Left kidney (tissue), 2 donors: ENCODE measurements around the gene TOP3B. TPM values are rescaled to one million over a fixed set of nuclear protein-coding genes. Genes with fewer than 3 reads are reported as not detected.

Source experiments
- DNase-seq: peaks from one replicate; pipeline ENCODE4 v3.0.0-alpha.2; 2013
- polyA plus RNA-seq: library from polyadenylated mRNA; unstranded; fragments of 120-200 nt; gene quantifications from one replicate; pipeline ENCODE4 v1.2.1, GENCODE V29; 2013; ENCODE audit not compliant: insufficient read length

The TOP3B gene
- polyA plus RNA-seq, 1 donor: 40.5 TPM

DNA sequence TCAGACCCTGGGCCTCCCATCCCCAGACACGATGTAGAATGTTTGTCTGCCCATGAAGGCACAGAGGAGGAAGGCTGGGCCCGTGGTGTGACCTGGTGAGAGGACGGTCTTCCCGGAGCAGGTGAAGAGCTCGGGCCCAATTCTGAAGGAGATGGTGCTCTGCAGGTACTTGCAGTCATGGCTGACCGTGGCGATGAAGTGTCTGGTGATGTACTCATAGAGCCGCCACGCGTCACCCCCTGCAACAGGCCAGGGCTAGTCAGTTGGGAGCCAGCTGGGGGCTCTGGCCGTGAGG is 20.0 kb downstream of the TOP3B start:
- no peak for DNase-seq

GRCh38 chr22:21961886-21962654 is 20.5 kb downstream of the TOP3B start:
- DNase-seq: no peak

DNA sequence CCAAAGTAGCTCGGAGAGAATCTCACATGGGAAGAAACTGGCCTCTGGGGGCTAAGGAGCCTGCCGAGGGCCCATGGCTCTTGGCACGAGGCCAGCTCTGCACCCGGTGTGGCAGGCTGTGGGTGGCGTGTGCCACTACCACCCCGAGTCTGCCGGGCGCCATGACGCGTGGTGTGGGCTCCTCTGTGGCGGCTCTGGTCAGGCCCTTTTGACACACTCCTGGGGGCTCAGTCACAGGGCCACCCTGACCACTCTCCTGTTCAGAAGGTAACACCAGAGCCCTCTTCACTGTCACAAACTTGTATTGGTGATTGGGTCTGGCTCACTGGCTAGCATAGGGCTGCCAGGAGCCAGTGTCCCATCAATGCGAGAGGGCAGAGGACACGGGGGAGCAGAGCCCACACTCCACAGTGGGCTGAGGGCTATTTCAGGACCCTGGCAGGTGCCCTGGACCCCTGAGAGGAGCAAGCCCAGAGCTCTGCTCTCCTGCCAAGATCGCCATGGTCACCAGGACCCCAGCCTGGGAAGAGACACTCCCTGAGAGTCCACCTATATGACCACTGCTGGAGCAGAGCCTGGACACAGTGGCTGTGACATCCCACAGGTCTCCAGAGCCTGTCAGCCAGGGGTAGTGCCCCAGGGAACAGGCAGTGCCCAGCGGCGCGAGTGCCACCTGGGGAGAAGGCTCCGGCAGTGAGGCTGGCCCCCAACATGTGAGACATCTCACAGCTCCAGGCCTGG is 21.3 kb downstream of the TOP3B start:
- no peak for DNase-seq

DNA sequence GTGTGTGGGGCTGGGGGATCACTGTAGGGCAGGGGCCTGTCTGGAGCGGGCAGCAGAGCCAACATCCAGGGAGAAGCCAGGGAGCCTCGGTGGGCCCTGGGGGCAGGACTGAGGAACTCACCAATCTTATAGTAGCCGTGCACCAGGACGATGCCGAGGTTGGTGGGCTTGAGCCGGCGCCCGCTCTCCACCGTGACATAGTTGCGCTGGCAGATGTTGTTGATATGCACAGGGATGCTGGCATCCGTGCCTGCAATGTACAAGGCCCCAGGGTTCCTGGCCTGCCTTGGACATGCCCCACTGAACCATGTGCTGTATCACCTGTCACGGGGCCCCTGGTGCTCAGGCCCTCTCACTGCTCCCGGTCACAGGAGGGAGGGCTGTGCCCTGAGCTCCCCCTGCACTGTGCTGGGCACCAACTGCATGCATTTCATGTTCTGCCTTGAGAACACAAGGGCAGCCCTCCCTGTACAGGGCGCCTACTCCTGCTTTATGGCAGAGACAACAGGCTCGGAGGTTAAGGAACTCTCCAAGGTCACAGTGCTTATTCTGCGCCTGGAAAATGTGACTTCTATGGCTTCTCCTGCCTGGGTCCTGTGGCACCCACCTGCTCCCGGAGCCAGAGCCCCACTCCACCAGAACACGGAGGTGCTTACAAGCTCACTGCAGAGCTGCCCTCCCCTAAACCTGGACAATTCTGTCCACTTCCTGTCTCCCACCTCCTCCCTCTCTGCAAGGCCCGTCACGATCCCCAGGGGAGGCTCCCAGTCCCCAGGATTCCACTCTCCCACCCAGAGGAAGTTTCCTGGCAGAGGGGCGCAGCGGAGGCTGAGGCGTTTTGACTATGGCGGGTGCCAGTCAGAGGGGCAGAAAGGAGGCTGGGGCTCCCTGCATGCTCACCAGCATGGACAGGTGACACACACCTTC is 22.1 kb downstream of the TOP3B start:
- DNase-seq: no peak

DNA sequence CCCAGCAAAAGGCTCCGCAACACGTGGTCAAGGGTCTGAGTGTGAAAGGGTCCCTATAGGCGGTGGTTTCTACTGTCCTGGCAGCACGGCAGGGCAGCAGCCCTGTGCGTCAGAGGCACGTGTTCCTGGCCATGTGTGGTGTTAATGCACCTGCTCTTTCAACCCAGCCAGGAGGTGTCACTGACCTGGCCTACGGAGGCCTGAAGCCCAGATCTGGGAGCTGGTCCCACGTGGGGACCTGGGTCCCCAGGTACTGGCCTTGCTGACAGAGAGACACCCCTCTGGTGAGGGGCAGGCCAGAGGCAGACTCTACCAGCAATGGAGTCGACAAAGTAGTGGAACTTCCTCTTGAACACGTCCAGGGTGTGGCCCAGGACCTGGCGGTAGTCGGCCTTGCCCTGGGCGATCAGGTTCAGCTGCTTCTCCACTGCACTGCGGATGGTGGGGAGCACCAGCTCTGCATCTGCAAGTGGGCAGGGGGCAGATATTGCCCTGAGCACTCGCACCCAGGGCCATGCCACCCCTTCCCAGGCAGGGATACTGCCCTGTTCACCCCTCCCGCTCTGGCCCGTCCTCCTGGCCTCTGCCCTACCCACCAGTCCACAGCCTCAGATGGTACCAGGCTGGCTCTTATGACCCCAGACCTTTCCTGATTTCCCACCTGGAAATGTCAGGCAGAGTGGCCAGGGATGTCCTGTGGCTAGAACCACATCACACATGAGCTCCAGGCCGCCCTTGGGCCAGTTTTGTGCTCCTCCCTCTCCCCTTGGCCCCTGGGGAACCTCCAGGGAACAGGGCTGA is 23.1 kb downstream of the TOP3B start:
- no peak for DNase-seq

DNA sequence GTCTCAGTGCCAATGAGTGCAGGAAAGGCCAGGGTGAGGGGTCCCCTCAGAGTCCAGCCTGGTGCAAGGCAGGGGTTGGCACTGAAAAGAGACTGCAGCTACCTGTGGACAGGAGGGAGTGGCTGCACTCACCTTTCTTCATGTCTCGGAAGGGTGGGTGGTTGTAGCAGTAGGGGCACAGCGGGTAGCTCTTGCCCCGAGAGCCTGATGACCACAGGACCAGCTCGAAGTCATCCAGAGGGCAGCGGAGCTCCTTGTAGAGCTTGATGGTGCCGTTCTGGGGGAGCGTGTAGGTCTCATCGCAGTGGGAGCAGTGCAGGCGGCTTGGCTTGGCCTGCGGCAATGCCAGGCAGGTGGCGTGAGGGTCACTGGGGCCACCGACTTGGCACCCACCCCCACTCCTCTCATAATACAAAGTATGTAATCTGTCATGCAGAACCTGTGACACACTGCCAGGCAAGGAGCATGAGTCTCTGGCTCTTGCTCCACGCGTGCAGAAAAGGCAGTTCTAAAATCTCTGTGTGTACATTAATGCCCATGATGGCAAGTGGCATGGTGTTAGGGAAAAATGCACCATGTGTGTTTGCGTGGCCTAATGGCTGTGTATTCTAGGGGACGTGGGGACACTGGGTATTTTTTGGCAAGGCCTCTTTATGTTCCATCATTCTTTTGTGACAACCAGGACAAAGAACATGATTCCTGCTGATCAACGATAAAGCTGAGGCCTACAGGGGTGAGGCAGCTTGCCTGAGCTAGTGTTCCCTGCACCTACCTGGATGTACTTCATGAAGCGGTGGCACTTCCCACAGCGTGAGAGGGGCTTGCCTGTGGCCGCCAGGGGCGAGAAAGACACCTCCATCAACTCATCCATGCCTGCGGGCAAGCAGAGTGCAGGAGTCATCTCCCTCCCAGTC is 24.0 kb downstream of the TOP3B start:
- no peak for DNase-seq

DNA sequence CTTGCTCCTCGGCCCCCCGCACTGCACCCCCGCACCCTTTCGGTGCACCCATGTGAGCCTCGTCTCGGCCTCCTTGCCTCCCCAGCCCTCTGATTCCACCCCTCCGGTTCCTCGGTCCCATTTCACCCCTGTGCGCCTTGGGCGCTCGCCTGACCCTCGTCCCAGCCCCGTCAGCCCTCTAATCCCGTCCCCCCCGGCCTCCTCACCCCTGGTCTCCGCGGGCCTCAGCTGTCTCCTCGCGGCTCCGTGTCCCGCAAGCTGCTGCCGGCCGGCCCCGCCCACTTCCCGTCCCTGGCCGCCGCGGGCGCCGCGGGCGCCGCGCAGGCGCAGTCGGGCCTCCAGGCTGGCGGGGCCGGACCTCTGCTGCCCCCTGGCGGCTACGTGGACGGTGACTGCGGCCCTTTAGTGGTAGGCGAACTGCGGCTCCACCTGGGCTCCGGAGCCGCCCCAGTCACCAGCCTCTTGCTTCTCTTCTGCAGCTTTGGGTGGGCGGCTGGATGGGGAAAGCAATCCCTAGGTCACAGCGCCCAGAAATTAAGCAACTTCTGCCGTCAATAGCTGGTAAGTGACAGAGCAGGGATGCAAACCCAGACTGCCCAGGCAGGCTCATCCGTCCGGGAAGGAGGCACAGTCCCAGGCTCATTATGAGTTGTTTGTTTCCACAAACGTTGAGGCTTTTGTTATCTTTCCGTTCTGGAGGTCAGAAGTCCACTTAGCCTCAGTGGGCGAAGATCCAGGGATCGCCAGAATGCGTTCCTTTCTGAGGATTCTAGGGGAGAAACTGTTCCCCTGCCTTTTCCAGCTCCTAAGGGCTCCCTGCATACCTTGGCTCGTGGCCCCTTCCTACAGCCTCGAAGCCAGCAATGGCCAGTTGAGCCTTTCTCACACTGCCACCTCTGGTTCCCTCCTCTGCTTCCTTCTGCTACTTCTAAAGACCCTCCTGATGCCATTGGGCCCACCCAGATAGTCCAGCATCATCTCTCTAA is 29.7 kb downstream of the TOP3B start, which contains the start of gene PPM1F:
TSS of gene PPM1F (minus strand) at position 263 of the 986 bp plus-strand sequence. CDS start 6,800 bp downstream, outside the sequence.
- DNase-seq: peak; percentile 65

DNA sequence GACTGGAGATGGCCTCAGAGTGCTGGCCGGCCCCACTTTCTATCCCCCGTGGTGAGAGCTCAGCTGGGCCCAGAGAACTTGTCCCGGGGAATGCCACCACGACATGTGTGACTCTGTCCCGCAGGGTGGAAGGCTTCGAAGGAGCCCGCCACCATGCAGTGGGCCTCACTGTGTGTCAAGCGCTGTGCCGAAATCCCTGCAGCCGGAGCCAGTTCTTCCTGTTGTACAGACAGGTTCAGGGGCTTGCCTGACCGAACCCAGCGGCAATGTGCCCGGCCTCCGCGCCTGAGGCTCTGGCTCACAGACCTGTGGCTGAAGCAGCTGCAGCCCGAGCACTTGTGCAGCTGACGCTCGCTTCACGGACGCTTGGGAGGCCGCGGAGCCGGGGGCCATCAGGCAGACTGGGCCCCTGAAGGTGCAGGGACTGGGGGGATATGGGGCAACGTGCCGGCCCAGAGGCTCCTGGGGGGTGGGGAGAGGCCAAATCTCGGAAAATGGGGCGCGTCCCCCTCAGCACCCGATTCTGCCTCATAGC is 30.6 kb downstream of the TOP3B start:
- DNase-seq: no peak

GRCh38 chr22:21951062-21951461 is 31.5 kb downstream of the TOP3B start:
- no peak for DNase-seq

- DNase-seq: no peak
These were observed 32.6 kb downstream of the TOP3B start for GRCh38 chr22:21949948-21950347.

- DNase-seq: no peak
These were observed 33.0 kb downstream of the TOP3B start for GRCh38 chr22:21949569-21949918.

GRCh38 chr22:21948824-21949568 is 33.6 kb downstream of the TOP3B start:
- DNase-seq: no peak

GRCh38 chr22:21948390-21948789 is 34.2 kb downstream of the TOP3B start:
- no peak for DNase-seq

DNA sequence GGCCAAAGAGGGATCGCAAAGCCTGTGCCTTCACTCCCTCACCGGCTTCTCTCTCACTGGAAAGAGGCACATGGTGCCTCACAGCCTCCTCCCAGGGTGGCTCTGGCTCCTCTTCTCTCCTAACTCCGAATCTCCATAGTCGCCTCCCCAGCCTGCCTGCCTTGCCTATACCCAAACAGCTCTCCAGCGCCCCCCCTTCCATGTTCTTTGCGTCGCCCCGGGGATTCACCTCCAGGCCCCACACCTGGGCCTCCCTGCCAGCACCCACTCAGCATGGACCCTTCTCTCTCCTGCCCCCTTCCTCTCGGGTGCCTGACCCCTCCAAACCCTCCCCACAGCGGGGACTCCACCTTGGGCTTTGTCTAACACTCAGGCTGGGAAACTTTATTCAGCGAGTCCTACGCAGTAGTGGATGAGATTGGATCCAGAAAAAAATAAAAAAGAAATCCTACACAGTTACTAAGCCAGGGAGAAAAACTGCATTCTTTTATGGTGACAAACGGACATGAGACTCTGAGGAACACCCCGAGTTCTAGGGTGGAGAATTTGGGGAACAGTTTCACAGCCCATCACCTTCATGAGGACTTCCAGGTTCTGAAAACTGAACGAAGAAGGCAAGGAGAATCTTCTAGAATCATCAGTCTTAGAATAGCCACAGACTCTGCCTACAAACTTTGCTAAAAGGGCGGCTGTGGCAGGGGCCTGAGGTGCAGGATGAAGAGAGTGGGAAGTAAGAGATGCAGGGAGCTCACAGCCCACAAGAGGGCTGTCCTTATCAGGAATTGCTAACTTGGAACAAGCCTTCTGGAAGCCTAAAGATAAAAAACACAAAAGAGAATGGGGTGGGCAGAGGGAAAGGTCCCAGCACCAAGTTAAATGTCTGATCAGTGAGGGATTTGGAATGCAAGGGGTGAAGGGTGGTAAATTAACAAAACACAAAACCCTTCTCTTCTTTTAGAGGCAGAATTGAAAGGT is 35.3 kb downstream of the TOP3B start:
- no peak for DNase-seq

GRCh38 chr22:21946262-21946925 is 36.2 kb downstream of the TOP3B start:
- no peak for DNase-seq

- no peak for DNase-seq
These were observed 36.9 kb downstream of the TOP3B start for GRCh38 chr22:21945453-21946261.
